ENCODE results near the gene ARSG.

ARSG gene

DNA sequence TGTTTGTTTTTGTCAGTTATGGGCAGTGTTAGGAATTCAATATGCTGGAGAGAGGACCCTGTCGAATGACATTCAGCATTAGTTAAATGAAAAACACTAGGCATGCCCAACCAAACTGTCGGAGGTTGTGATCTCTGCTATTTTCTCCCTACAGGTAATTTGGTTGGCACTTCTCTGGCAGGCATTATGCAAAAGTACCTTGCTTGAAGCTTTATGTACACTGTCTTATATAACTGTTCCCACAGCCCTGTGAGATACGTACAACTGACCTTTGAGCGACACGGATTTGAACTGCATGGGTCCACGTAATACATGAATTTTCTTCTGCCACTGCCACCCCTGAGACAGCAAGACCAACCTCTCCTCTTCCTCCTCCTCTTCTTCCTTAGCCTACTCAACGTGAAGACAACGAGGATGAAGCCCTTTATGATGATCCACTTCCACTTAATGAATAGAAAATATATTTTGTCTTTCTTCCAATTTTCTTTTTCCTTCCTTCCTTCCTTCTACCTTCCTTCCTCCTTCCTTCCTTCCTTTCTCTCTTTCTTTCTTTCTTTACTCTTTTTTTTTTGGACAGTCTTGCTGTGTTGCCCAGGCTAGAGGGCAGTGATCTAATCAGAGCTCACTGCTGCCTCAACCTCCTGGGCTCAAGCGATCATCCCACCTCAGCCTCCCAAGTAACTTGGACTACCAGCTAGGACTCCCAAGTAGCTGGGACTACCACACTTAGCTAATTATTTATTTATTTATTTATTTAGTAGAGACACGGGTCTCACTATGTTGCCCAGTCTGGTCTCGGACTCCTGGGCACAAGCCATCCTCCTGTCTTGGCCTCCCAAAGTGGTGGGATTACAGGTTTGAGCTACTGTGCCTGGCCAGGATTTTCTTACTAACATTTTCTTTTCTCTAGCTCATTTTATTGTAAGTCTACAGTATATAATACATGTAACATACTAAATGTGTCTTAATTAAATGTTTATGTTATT lies 88.7 kb downstream of the ARSG start:
- DNase-seq, result no peak

DNA sequence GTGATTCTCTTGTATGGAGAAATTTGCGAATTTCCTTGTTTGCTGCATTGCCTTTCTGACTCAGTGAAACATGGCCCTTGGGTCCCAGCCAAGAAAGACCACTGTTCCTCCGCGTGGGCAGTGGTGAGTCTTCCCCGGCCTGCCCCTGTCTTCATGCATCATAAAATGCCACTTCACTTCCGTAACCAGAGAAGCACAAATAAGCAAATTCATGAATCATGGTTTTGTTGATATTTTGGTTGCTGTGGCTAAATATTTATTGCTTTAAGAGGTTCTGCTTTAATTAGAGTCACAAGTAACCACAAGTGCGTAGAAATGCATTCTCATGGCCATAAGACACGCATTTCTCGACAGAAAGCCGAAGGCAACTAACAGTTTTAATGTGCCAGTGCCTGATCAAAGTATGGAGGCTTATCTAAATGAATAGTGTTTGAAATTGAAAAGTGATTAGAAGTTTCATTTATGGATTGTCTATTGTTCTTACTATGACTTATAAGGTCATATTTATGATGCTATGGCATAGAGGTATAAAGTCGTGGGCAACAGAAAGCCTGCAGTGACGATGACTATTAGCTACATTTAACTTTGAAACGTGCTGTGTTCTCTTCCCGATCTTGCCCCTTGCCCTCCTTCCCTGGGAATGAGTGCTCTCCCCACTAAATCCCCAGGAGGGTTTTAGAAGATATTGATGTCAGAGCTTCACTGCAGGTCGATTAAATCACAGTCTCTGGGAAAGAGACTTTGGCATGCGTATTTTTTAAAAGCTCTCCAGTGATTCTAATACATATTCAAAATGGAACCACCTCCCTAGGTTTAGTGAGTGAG lies 90.0 kb downstream of the ARSG start:
- peak; percentile 66 for DNase-seq

DNA sequence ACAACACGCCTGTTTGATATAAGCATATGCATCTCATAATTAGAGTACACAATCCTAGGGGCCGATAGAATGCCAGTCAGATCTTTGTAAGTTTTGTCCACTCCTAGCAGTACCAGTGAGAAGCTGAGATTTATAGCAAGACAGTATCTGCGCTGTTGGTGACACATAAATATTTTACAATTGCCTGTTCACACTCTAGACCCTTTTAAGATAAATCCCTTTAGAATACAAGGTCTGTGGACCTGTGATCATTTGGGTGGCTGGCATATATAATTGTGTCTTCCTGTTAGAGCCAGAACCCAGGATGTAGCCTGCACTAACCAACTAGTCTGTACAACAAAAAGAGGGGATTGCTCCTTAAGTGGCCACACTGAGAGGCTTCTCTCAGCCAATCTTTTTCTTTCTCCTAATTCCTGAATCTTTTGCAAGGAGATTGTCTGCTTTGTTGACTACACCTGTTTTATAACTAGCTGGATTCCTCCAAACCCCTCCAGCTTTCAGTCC lies 91.3 kb downstream of the ARSG start:
- DNase-seq, result no peak

DNA sequence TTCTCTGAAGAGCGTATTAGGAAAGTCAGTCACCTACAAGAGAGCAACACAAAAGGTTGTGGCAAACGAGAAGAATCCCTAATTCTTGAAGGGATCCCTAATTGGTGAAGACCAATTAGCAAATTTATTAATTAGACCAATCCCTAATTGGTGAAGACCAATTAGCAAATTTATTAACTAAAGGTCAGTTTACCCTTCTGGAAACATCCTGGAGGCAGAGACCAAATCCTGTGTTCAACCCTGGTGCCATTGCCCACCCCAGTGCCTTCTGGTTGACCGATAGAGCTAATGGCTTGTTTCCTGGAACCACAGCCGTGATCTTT lies 91.8 kb downstream of the ARSG start:
- no peak for DNase-seq

DNA sequence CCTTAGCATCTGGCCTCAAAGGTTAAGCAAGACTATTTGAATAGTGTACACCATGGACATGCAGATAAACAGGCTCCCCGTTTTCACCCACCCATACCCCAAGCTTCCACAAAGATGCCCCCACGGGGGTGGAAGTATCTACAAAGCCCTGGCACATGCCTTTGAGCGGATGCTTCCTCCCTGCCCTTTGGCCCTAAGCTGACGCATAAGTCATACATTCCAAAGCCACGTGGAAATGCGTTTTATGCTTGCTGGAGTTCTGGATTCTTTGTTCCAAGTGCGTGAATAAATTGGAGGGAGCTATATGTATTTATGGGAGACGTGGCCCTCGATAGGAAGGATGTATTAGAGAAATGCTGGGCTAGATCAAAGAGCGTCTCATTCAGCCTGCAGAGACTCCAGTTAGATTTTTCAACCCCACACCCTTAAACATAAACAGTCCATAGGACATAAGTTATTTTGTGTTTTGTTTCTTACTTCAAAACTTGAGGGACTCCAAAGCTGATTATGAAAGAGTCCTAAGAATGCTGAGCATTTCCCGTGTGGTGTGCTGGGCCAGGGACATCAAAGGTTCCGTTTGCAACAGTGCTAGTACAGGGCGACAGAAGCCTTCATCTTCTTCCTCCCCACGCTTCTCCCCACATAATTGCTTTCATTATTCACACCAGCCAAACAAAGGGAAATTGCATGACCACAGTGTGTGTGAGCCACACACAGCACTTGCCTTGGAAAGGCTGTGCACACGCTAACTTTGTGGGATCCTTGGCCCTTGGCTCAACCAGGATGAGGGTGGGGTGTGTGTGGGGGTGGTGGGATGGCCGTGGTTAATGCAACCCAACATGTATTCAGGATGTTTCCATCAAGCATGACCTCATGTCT lies 92.4 kb downstream of the ARSG start:
- DNase-seq, result peak; percentile 75

GRCh38 chr17:68384471-68384870 lies 93.2 kb downstream of the ARSG start:
- no peak for DNase-seq

- no peak for DNase-seq
These were observed 93.6 kb downstream of the ARSG start for GRCh38 chr17:68384941-68385340.

DNA sequence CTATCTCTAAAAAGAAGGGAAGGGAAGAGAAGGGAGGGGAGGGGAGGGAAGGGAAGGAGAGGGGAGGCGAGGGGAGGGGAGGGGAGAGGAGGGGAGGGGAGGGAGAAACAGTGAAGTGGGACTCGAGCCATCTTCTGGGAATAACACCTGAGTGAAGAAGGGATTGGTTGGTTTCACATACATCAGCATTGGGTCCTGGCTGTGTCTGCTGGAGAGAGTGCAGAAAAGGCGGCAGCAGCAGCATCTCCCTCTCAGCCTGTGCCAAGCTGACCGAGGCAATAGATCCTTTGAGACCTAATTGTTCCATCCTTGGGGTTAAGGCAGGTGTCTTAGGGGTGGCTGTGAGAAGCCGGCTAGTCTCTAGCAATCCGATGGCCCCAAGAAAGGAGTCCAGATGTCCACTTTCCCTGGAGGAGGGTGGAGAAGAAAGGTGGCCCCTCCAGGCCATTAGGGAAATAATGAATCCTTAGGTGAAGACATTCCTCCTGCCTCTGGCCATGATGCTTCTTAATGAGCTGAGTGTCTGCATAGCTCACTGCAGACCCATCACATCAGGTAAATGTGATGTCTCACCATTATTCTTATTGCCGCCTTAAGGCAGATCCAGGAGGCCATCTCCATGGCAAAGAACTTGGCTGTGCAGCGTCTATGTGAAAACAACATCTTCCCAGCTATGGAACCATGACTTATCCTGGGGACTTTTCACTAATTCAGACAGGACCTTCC lies 94.4 kb downstream of the ARSG start:
- DNase-seq, result no peak

DNA sequence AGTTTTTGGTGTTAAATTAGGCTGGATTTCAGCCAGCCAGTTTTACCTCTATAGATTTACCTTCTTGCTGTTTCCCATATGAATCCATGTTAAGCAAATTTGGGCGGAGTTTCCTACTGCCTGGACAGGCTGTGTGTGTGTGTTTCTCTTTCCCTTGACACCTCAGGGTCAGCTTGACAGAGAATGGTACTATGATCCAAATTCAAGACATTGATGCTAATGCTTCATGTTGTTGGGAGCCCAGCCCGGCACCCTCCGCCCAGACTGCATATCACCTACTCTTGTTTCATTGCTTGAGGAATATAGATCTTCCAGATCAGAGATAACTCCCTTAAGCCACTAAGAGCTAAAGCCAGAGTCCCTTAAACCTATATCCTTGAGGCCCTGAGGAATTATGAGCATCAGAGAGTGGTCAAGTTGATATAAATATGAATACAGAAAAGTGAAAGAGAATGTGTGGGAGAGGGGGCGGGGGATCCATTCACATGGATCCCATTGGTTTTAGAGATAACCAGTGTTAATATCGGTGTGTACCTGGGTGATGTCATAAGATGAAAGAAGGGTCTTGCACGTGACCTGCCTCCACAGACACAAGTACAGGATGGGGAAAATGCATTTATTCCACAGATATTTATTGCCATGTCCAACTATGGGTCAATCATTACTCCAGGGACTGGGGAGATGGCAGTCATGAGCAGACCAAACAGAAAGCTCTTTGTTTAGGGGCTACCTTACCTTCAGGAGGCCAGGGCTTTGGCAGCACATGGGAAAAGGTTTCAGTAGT lies 96.3 kb downstream of the ARSG start:
- no peak for DNase-seq

- no peak for DNase-seq
These were observed 97.7 kb downstream of the ARSG start for GRCh38 chr17:68389041-68389440.

- DNase-seq, result no peak
These were observed 99.7 kb downstream of the ARSG start for GRCh38 chr17:68390888-68391545.

DNA sequence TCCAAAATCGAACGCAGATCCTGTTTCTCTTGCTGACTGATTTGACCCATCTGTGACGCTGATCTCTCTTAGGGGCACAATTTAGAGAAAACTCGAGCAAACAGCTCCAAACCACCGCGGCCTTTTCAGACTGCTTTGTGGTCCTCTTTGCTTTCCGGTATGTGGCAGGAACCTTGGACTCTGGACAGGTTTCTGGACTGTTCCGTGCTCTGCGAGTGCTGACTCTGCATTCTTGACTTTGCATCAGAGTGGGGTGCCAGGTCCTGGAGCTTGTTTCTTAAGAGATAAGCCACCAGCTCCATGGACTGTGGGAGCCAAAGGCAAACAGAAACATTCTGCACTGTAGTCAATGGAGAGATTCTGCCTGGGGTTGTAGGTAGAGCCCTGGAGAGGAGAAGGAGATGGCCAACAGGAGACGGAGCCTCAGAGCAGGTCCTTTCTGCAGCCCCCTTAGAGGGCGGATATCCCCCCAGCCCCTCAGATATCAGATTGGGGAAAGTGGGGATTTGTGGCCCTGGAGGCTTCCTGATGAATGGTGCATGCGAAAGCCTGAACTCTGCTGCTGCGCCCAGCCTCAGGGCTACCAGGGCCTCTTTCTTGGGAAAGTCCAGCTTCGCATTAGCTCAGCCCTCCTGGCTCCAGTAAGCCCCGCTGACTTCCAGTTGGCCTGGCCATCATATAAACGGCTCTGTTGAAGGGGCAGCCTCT lies 100.4 kb downstream of the ARSG start:
- DNase-seq, result no peak

DNA sequence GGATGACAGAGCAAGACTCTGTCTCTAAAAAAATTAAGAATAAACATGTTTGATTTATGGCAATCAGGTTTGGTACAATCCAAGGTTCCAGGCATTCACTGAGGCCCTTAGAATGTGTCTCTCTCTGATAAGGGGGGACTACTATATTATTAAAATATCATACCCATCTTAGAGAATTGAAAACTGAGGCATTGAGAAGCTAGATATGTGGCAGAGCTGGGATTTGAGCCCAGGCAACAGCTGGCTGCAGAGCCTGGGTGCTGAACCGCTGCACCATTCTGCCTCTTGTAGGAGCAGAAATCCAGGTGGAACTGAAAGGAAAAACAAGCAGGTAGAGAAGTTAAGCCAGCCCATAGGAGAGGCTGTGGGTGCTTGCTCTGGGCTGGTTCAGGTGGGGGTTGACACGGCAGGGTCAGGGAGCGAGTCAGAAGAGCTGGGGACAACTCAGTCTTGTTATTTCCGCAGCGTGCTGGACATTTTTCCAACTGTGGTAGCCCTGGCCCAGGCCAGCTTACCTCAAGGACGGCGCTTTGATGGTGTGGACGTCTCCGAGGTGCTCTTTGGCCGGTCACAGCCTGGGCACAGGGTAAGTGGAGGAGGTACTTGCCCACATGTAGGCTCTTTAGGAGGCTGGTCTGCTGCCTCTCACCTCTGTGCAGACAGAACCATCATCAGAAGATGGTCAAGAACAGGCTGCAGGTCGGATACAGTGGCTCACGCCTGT lies 103.5 kb downstream of the ARSG start:
- DNase-seq, result no peak

DNA sequence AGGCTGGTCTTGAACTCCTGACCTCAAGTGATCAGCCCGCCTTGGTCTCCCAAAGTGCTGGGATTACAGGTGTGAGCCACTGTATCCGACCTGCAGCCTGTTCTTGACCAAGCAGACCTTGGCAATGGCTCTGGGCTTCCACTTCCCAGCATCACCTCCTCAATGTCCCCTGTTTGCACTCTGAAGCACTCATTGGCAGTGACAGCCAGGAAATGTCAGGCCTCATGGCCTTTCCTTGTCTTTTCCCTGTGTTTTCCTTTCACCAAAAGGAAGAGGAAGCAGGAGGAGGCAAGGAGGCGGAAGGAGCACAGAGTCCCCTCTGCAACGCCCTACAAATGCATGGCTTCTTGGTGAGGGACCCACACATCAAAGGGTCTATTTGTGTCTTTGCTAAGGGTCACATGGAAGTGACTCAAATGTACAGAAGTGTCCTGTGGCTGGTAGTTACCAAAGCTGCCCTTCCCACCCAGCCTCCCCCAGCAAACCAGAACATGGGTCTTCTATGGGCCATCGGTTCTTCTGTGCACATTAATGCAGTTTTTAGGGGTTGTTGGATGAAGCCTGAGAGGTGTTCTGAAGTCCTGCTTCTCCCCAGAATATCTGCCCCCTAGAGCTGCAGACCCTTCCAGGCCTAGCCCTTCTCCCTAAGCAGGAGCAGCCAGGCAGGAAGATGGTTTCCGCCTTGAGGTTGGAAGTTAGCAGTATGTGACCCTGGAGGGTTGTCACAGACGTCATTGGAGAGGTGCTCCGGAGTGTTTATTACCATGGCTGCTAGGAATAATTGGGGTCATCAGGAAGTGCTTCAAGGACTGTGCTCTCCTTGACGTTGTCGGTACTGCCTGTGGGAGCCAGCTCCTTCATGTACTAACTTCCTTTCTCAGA lies 105.2 kb downstream of the ARSG start:
- no peak for DNase-seq

- DNase-seq, result no peak
These were observed 105.8 kb downstream of the ARSG start for GRCh38 chr17:68397108-68397536.

- DNase-seq, result peak; percentile 78
These were observed 107.7 kb downstream of the ARSG start for GRCh38 chr17:68398691-68399637.
